ENCODE data around the gene CASZ1.

Gene CASZ1

GRCh38 chr1:10635992-10636391, 160.5 kb downstream of the CASZ1 start:
- no peak for DNase-seq (ENCODE audit: low read depth)

GRCh38 chr1:10635085-10635896, 161.2 kb downstream of the CASZ1 start:
- DNase-seq (ENCODE audit: low read depth): no peak

GRCh38 chr1:10634428-10635084, 161.9 kb downstream of the CASZ1 start:
- DNase-seq (ENCODE audit: low read depth): no peak

GRCh38 chr1:10634075-10634427, 162.4 kb downstream of the CASZ1 start:
- no peak for DNase-seq (ENCODE audit: low read depth)

GRCh38 chr1:10633416-10633815, 163.0 kb downstream of the CASZ1 start:
- no peak for DNase-seq (ENCODE audit: low read depth)

- no peak for DNase-seq (ENCODE audit: low read depth)
Observed at GRCh38 chr1:10632691-10633090, 163.8 kb downstream of the CASZ1 start.

- no peak for DNase-seq (ENCODE audit: low read depth)
Observed at GRCh38 chr1:10631811-10632593, 164.4 kb downstream of the CASZ1 start.

GRCh38 chr1:10631121-10631810, 165.2 kb downstream of the CASZ1 start:
- no peak for DNase-seq (ENCODE audit: low read depth)

- no peak for DNase-seq (ENCODE audit: low read depth)
Observed at GRCh38 chr1:10630661-10631120, 165.8 kb downstream of the CASZ1 start.

- DNase-seq (ENCODE audit: low read depth): no peak
Observed at GRCh38 chr1:10629816-10630571, 166.5 kb downstream of the CASZ1 start.

GRCh38 chr1:10629091-10629815, 167.2 kb downstream of the CASZ1 start:
- no peak for DNase-seq (ENCODE audit: low read depth)

- DNase-seq (ENCODE audit: low read depth): no peak
Observed at GRCh38 chr1:10628685-10629084, 167.8 kb downstream of the CASZ1 start.

GRCh38 chr1:10626791-10627410, 169.5 kb downstream of the CASZ1 start:
- DNase-seq (ENCODE audit: low read depth): no peak

- DNase-seq (ENCODE audit: low read depth): no peak
Observed at GRCh38 chr1:10626131-10626731, 170.2 kb downstream of the CASZ1 start.

- no peak for DNase-seq (ENCODE audit: low read depth)
Observed at GRCh38 chr1:10625554-10625953, 170.9 kb downstream of the CASZ1 start.

- DNase-seq (ENCODE audit: low read depth): no peak
Observed at GRCh38 chr1:10625076-10625475, 171.4 kb downstream of the CASZ1 start.

- no peak for DNase-seq (ENCODE audit: low read depth)
Observed at GRCh38 chr1:10624256-10625050, 172.0 kb downstream of the CASZ1 start.

- no peak for DNase-seq (ENCODE audit: low read depth)
Observed at GRCh38 chr1:10623686-10624145, 172.7 kb downstream of the CASZ1 start.

Data from stimulated activated CD8-positive, alpha-beta memory T cell treated with anti-CD3 and anti-CD28 coated beads, Interleukin-15, amount 100 ng/mL, for 24 hours (primary cell).